IMR-90 (cell line): ENCODE measurements around the gene NOL12. TPM values are rescaled to one million over a fixed set of nuclear protein-coding genes. Genes with fewer than 3 reads are reported as not detected.

Source experiments
- CHD1 ChIP-seq: IDR thresholded peaks from 2 replicates; pipeline ENCODE4 v1.6.1; 2012; ENCODE audit warnings: low read depth, low read length, improper control_type of control experiment
- ELK1 ChIP-seq: fragments of 150-350 bp; IDR thresholded peaks from 2 replicates; pipeline ENCODE4 v1.6.1; 2016; ENCODE audit warnings: low read depth, mild to moderate bottlenecking, low read length, moderate library complexity, borderline replicate concordance
- POLR2A ChIP-seq: IDR thresholded peaks from 2 replicates; pipeline ENCODE4 v1.6.1; 2012; ENCODE audit warnings: mild to moderate bottlenecking, low read depth, low read length
- RFX5 ChIP-seq: IDR thresholded peaks from 2 replicates; pipeline ENCODE4 v1.8.0; 2012; ENCODE audit warnings: low read depth, mild to moderate bottlenecking, low read length, moderate library complexity
- SMC3 ChIP-seq: fragments of 150-350 bp; IDR thresholded peaks from 2 replicates; pipeline ENCODE4 v1.6.1; 2016; ENCODE audit warnings: low read depth, mild to moderate bottlenecking, antibody characterized with exemption, low read length, moderate library complexity
- USF2 ChIP-seq: fragments of 150-350 bp; IDR thresholded peaks from 2 replicates; pipeline ENCODE4 v1.6.1; 2017; ENCODE audit warnings: mild to moderate bottlenecking, antibody characterized with exemption, low read length, low read depth
- polyA plus RNA-seq, 3 experiments: library from polyadenylated mRNA; depleted of rRNA; stranded (reverse); fragments of >200 nt; gene quantifications; 2 replicates each; pipeline ENCODE4 v1.2.3, GENCODE V29; 2012; ENCODE audit warnings: low replicate concordance in 1 of 3
- total RNA-seq: library from RNA; depleted of rRNA; stranded (reverse); fragments of >200 nt; gene quantifications from 2 replicates; pipeline ENCODE4 v1.2.3, GENCODE V29; 2012

The NOL12 gene
- total and polyA plus RNA-seq, 2 of the 4 experiments (the other 2 are of a cell fraction) = 16.0 to 25.6 TPM

DNA sequence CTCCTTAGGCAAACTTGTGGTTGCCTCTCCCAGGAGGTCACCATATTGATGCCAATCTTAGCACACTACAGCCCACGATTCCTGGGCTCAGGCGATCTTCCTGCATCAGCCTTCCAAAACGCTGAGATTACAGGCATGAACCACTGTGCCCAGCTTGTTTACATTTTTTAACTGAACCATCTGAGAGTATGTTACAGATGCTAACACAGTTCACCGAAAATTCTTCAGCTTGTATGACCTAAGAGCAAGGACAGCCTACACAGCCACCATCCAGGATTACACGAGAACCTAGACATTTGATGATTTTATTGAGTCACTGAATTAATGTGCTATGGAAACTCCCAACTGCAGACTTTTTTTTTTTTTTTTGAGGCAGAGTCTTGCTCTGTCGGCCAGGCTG lies 16.6 kb upstream of the NOL12 start (continued):
- TF ChIP-seq ELK1 (no peak), SMC3 (no peak), USF2 (no peak), CHD1 (no peak), RFX5 (no peak), POLR2A (no peak)
